RPMI8226 (cell line): ENCODE measurements around the gene RPA1.

Experiments used
- DNase-seq: peaks from one replicate; pipeline ENCODE4 v3.0.0-alpha.2; 2015

RPA1 gene

DNA sequence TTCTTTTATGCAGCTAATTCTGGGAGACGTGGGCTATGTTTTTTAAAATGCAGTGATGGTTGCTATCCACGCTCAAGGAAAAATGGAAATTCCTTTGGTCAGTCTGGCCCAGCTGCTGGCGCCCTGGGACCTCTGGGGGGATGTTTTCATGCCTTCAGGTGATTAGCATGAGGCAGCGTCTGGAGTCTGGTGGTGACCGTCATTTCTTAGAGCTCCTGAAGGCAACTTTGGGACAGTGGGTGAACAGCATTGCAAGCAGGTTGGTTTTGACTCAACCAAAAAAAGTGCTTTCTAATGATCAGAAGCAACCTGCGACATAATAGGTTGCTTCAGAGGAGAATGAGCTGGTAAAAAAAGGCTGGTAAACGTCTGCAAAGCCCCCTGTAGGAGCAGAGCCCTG lies 82.3 kb downstream of the RPA1 start:
- DNase-seq, result no peak

DNA sequence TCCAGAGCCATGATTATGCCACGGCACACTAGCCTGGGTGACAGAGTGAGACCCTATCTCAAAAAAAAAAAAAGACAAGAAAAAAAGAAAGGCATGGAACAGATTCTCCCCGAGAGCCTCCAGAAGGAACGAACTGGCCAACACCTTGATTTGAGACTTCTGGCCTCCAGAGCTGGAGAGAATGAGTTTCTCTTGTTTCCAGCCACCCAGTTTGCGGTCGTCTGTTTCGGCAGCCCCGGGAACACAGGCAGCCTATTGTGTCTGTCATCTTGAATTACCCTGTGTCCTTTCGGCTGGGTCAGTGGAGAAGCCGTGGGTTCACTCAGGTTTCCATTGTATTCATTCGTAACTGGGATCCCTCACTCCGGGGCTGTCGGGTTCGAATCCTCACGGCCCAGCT lies 83.9 kb downstream of the RPA1 start:
- DNase-seq, result no peak

DNA sequence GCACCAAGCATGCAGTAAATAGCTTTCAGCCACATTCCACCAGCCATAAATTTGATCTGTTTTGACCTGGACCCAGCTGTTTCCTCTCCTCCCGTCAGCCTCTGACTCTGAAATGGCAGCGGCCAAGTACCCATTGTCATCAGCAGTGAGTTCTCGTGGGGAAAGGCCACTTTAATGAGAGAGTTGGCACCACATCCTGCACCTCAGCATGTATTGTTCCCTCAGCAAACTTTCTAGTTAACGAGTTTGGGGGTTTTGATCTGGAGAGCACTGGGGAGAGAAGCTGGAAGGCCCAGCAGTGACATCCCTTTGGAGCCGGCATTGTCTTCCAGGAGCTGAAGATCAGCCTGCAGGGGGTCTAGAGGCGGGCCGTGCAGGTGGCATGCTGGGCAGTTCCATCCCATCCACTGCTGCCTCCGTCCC lies 84.9 kb downstream of the RPA1 start:
- no peak for DNase-seq

DNA sequence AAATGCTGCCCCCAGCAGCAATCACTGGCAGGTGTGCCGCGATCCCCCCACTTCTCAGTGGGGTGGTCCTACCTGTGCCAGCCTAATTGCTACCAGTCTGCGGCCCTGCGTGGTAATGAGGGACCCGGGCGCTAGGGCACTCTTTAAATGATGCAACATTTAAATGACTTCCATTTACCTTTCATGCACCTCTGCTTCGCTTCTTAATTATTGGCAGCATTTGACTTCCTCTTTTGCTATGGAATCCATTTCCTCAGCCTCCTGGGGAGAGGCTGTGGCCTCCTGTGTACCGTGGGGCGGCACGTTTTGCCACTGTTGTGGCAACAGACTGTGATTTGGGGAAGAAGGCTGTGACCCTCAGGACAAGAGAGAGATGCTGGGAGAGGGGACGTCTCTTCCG lies 86.1 kb downstream of the RPA1 start:
- DNase-seq, result peak; percentile 58

DNA sequence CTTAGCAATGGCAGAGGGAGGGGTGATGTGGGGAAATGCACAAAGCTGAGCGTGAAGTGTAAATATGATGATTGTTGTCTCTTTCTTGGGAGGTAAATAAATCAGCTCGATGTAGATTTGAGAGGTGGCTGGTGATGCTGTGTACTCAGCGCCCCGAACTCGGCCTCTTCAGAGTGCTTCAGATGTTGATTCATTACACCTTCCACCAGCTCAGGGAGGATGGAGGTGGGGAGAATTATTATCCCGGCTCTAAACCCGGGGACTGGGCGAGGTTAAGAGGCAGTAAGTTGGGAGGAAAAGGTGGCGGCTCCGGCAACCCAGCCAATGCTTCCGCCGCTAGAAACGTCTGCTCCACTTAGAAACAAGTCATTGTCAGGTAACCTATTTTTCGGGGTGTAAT lies 86.5 kb downstream of the RPA1 start:
- no peak for DNase-seq

DNA sequence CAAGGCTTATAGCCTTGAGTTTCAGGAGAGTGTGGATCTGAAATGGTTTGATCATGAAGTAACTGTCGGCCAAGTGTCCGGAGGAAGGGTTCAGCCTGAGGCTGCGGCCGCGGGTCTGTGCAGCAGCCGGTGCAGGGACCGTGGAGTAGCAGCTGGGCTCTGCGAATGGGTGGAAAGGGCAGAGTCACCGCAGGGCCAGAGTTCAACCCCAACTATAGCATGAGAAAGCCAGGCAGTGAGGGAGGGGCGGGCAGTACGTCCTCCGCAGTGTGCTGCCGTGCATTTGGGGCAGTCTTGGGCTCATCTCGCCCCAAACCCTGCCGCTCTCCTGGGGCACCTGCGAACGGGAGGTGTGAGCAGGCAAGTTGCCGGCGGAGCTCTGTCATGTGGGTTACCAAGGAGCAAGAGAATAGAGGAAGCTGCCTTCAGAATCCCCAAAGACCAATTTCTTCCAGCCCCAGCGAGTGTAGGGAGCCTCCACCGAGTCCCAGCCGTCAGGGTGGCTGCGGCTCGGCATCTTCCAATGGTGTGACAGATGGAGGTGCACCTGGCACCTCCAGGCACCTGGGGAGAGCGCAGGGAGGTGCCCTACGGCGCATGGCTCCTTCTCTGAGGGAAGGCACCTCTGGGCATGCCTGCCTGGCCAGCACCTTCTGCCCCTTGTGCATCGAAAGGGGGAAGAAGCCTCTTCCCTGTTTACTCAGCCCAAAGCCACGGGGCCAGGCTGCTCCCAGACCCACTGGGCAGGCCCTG lies 87.3 kb downstream of the RPA1 start:
- DNase-seq, result no peak

DNA sequence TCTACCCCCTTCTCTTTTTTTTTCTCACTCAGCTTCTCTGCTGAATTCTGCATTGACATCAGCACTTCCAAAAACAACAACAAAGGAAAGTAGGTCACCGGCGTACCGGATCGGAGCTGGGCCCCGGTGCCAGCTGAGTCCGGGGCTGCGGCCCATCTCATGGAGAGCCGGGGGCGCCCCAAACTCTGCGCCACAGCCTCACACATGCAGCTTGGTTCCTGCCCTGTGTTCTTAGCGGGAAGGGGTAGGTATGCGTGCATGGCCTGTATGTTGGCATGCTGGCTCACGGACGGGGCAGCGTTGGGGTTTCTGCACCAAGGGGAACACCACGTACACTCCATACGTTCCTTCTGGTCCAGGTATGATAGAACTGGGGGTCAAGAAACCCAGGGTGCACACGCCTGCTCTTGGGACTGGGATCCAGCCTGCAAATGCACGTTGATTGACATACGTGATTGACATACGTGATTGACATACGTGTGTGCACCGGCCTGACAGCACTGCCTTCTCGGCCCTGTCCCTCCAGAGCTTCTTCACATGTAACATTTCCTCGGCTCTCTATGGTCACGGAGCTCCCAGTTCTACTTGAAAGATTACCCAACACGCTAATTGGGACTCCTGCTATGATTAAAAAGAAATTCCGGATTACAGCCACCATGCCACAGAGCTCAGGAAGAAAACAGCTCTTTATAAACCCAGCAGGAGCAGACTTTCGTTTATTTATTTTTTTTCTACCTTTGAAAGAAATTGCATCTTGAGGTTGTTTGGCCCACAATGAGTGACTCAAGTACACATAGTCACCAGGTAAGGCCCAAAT lies 88.7 kb downstream of the RPA1 start:
- DNase-seq, result no peak

DNA sequence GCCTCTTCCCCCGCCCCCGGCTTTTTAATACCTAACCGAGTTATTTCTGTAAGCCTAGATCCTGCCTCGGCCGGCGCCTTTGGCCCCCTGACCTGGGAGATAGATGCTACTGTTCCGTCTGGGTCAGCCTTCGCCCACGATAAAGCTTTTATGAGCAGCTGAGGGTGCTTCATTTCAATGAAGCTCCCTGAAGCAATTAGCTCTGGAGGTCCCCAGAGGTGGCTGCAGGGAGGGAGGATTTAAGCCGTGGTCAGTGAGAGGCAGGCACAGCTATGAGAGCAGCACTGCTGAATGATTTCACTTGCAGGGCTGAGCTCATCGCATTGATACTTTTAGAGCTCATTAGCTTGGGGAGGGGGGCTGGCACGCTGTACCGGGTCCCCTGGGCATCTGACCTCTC lies 89.4 kb downstream of the RPA1 start:
- no peak for DNase-seq

DNA sequence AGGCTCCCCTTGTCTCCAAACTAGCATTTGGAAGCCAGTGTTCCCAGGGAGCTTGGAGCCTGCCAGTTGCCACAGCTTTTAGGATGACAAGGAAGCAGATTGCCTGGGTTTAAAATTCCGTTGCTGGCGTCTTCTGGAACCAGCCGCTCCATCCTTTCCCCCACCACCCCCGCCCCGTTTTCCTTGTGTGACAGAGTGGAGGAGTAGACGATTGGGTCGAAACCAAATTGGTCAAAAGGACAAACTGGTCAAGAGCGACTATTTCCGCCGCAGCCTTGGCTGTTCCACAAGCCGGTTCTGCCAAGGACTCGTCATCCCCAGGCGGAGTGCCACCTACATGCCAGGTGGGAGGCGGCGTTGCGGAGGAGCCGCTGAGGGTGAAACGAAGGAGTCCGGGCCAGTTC lies 91.1 kb downstream of the RPA1 start:
- no peak for DNase-seq

DNA sequence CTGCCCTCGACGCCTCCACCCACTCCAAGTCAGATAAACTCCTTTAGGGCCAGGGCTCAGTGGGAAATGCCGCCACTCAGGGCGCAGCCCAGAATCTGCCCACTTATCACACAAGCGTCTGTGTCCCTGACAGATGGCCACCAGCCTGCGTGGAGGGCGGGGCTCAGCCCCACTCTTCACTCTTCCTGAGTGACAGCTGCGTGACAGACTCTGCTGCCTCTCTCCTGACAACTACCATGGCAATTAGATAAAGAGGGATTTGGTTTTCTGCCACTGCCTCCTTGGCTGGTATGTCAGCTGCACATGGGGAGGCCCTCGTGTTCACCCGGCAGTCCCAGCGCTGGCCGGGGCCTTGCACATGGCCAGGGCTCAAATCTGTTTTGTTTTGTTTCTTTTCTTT lies 99.2 kb downstream of the RPA1 start:
- DNase-seq, result peak; percentile 4

DNA sequence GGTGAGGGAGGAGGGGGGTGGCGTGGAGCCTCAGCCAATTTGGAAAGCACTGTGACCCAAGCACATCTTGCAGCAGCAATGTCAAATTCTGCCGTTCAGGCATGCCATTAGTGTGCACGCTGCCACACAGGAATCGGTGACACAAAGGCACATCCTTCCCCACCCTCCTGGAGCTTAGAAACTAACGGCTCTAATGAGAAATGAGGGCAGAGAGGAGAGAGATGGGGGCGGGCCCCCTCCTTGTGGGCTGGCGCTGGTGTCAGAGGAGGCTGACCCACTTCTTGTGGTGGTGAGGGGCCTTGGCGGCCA lies 100.5 kb downstream of the RPA1 start:
- DNase-seq, result no peak

DNA sequence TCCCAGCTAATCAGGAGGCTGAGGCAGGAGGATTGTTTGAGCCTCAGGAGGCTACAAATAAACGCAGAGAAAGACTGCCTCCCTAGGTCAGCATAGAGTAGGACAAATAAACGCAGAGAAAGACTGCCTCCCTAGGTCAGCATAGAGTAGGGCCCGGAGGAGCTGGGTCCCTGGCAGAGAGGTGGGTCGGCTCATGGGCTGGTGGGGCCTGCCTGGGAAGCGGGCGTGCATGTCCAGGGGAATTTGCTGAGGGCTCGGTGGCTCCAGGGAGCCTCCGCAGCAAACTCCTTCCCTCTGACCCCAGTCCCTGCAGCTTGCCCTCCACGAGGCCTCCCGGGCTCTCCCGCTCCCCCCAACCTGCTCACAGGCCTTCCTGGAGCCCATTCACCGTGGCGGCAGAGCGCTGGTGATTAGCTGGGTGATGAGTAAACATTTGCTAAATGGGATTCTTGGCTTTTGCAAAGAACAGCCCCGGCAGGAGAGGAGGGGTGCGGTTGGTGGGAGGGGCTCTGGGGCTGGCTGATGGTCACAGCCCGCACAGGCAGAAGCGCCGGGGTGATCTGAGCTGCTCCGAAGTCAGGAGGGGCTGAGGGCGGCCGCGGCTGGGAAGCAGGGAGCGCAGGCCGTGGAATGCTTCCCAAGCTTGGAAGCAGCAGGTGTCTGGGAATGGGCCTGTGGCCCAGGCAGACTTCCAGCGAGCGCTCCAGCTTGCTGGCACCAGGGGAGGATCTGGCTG lies 102.2 kb downstream of the RPA1 start:
- DNase-seq, result no peak

DNA sequence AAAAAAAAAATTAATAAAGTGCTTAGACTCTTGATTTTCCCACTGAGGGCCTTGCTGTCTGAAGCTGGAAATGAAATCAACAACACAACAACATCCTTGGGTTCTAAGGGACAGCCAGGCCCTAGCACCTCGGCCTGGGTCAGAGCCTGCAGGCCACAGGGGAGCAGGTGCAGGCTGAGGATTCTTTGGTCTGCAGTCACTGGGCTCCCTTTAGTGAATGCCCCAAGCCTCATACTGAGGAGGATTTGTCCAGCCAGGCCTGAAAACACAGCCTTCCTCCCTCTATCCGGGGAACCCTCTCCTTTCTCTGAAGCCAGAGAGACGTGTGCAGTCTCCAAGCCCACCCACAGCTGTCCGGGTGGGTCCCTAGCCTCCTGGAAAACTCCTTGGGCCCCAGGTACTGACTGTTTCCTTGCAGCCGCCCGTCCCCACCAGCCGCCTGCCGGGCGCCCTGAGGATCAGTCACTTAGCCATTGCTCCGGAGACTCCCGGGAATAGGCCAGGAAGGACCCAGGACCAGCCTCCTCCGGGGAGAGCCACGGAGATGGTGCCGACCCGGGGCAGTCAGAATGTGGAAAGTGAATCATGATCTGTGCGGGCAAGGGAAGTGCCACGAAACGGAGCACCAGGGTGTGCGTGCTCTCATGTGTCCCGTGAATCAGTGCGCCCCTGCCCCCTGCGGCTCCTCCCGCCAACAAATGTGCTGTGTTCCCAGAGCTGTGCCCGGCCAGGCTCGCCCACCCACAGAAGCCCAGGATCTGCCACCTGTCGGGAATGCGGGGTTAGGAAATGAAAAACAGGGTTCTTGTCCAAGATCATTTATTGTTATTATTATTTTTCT lies 104.3 kb downstream of the RPA1 start:
- DNase-seq, result no peak

DNA sequence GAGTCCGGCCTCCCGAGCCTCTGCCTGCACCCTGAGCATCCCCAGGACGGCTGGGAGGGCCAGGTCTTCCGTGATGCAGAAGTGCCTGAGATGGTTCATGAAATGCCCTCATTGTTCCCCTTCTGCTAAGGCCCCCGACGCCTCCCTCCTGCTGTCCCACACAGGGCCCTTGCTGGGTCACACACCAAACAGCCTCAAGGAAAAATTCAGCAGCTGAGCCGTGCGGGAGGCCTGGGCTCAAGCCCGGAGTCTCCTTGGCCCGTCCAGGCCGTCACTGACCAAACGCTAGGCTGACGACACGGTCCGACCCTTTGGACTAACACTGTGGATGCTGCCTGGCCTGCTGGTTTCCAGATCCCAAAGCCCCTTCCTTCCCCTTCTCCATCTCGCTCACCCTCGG lies 105.1 kb downstream of the RPA1 start:
- DNase-seq, result no peak

DNA sequence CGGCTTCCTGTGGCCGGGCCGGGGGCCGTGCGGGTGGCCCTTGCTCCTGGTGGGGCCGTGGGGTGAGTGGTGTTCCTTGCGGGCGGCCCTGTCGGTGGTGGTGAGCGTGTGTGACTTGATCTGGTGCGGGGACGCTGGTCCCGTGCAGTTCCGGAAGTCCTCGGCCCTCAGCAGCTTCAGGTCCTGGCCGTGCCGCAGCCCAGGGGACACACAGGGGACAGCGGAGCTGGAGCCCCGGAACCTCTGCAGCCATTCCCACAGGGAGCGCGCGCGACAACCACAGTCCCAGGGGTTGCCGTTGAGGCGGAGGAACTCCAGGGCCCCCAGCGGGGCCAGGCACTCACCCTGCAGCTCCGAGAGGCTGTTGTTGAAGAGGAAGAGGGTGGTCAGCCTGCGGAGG lies 107.0 kb downstream of the RPA1 start:
- DNase-seq, result no peak

DNA sequence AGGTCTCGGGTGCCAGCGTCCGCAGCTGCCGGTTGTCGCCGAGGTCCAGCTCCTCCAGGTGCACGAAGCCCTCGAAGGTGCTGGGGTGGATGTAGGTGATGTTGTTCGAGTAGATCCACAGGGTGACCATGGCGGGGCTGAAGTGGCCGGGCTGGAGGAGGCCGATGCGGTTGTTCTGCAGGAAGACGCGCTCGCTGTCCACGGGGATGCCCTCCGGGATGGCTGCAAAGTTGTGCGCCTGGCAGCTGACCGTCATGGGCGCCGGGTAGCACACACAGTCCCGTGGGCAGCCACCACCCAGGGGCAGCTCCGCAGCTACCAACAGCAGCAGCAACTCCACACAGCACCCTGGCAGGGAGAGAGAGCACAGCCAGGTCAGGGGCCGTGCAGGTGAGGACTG lies 107.7 kb downstream of the RPA1 start:
- DNase-seq, result no peak

DNA sequence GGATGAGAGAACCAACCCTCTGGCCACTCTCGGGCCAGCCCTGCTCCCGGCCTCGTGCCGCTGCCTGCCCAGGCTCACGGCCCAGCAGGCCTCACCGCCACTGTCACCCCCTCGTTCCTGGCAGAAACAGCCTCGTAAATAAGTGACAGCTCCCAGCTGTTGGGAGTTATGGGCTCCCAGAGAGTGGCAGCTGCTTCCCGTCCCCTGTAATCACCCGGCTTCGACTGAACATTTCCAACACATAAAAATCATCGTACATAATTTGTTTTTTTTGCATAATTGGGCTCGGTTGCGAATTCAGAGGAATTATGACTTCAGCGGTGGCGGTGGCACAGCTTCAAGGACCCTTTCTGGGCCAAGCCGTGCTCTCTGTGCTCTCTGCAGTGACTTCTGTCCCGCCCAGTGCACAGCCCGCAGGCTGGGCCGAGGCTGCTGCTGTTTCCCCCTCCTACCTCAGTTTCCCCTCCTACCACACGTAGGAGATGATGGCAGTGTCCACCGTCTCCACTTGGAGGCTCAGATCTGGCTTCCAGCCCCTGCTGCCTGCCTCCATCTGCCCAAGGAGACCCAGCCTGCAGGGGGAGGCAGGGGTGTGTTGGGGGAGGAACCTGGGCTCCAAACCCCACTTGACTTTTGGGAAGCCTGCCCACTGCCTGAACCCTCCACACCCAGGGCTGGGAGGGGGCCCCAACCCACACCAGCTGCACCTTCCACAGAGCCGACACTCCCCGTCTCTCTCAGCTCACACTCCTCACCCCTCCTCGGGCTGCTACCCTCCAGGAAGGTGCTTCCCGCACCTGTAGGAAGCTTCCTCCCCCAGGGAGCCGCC lies 110.4 kb downstream of the RPA1 start:
- no peak for DNase-seq

DNA sequence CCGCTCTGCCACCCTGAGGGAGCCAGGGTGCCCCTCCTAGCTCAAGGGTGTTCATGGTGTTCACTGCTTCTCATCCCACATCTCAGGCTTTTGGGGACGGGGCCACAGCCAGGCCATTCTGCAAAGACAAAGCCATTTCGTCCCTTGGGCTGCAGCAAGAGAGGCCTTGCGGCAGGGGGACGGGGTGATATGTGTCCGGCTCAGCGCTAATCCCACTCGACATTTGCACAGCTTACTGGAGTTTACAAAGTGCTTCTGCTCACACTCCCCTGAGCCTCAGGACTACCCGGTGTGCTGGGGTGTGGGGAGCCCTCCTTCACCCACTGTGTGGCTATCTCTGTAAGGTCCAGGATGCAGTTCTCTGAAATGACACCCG lies 111.0 kb downstream of the RPA1 start:
- no peak for DNase-seq

DNA sequence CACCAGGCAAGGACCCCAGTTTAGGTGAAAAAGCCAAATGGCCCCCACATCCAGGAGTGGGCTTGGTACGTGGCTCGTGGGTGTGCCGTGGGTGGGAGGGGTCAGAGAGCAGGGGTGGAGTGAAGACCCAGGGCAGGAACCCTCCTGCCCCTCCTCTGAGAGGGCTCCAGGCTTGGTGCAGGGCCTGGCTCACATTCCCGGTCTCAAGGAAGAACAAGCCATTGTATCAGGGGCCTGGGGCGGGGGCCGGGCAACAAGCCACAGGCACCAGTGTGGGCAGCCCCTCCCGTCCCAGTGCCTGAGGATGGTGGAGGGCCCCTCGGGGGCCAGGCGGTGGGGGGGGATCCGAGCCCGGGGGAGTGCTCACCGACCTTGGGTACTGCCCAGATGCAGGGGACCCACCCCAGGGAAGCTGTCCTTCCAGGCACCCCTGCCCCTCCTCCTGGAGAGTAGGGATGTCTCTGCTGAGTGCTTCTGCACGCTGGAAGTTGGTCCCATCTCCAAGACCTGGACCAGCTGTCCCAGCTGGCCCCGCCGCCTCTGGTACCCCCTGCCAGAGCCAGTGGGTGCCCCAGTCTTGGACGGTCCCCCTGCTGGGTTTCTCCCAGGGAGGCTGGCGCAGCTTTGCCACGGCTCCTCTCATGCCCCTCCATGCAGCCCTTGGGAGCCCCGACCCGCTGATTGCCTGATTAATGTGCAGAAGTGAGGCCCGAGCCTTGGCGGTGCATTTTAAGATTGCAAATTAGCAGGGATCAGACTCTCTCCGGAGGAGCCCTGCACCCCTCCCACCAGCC lies 111.7 kb downstream of the RPA1 start:
- no peak for DNase-seq

DNA sequence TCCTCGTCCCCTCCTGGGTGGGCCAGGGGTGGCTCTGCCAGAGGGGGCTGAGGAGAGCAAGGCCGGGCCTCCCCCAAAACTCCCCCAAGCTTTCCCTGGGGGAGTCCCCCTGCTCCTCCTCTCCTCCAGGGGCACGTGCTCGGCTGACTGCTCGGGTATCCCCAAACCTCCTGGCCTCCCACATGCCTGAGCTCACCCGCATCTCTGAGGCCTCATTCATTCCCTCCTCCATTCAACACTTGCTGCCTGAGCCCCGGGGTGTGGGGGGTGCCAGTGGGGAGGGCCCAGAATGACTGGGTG lies 112.2 kb downstream of the RPA1 start:
- DNase-seq, result no peak

DNA sequence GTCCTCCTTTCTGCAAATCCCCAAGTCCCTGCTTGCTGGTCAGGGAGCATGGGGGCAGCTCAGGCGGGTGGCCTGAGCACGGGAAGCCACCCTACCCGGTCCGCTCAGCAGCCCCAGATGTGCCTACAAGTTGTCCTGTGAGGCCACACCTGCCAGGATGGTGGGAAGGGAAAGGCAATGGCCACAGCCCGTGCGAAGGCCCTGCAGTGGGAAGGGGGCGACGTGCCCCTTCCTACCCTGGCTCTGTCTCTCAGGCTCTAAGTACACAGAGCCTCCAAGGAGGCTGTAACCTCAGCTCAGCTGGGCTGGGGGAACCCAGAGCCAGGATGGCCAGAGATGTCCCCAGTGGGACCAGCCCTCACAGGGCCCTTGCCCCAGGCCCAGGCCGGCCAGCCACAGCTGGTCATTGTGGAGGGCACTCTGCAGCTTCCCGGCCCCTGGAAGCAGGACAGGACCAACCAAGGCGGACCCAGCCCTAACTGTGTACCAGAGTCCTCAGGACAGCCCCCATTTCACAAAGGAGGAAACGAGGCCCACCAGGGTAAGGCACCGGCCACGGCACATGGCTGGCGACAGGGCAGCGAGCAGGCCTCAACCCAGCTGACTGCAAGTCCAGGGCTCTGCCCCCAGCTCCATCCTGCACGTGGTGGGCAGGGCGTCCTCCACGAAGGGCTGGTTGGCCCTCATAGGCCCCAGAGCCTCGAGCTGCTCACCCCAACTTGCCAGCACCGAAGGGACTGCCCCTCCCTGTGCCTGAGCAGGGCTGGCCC lies 113.0 kb downstream of the RPA1 start:
- no peak for DNase-seq
